ENCODE results near the gene PRMT1. TPM values are rescaled to one million over a fixed set of nuclear protein-coding genes. Genes with fewer than 3 reads are reported as not detected.

Gene PRMT1
- total and polyA plus RNA-seq, 2 of the 13 experiments (the other 11 are each of a cell fraction or from before 2014, with no cell fraction given): 324 to 374 TPM

GRCh38 chr19:49664171-49665035, 12.7 kb upstream of the PRMT1 start (continued):
- TF ChIP-seq ZXDC (CRISPR knock-in tag; IDR thresholded peaks at IDR 0.05) (no peak), DNMT3B (CRISPR knock-in tag; conservative IDR thresholded peaks at IDR 0.05) (no peak), ZNF484 (CRISPR knock-in tag; IDR thresholded peaks at IDR 0.05; ENCODE audit: borderline replicate concordance, low read depth) (no peak), CREB3 (CRISPR knock-in tag; IDR thresholded peaks at IDR 0.05) (no peak), ZNF205 (CRISPR knock-in tag; IDR thresholded peaks at IDR 0.05) (no peak), ZC3H13 (CRISPR knock-in tag; IDR thresholded peaks at IDR 0.05) (peak; percentile 68), ZNF329 (CRISPR knock-in tag; IDR thresholded peaks at IDR 0.05; ENCODE audit: low read depth) (no peak), ZNF546 (CRISPR knock-in tag; conservative IDR thresholded peaks at IDR 0.05) (no peak), MED13 (CRISPR knock-in tag; IDR thresholded peaks at IDR 0.05) (no peak; the same call in 1 of the 2 replicates), NFYB (CRISPR knock-in tag; IDR thresholded peaks at IDR 0.05) (no peak), HNRNPK (IDR thresholded peaks at IDR 0.05; ENCODE audit: low read depth, low read length, poor library complexity, severe bottlenecking) (peak; percentile 36), SP1 (IDR thresholded peaks at IDR 0.05) (no peak), SP1 (CRISPR knock-in tag; IDR thresholded peaks at IDR 0.05) (peak; percentile 61), PHF21A (CRISPR knock-in tag; IDR thresholded peaks at IDR 0.05) (no peak), ZNF570 (CRISPR knock-in tag; IDR thresholded peaks at IDR 0.05; ENCODE audit: borderline replicate concordance) (no peak), NFIC (IDR thresholded peaks at IDR 0.05; ENCODE audit: low read length) (no peak)
- TF ChIP-seq, protein P1, sequence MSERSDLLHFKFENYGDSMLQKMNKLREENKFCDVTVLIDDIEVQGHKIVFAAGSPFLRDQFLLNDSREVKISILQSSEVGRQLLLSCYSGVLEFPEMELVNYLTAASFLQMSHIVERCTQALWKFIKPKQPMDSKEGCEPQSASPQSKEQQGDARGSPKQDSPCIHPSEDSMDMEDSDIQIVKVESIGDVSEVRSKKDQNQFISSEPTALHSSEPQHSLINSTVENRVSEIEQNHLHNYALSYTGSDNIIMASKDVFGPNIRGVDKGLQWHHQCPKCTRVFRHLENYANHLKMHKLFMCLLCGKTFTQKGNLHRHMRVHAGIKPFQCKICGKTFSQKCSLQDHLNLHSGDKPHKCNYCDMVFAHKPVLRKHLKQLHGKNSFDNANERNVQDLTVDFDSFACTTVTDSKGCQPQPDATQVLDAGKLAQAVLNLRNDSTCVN (CRISPR knock-in tag; IDR thresholded peaks at IDR 0.05; ENCODE audit: borderline replicate concordance): 0 out of 2 replicates have a peak, but pooled peaks have one; percentile 48
- TF ChIP-seq, protein P2, sequence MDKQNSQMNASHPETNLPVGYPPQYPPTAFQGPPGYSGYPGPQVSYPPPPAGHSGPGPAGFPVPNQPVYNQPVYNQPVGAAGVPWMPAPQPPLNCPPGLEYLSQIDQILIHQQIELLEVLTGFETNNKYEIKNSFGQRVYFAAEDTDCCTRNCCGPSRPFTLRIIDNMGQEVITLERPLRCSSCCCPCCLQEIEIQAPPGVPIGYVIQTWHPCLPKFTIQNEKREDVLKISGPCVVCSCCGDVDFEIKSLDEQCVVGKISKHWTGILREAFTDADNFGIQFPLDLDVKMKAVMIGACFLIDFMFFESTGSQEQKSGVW (CRISPR knock-in tag; IDR thresholded peaks at IDR 0.05; ENCODE audit: borderline replicate concordance): no peak
- TF ChIP-seq, protein P3, sequence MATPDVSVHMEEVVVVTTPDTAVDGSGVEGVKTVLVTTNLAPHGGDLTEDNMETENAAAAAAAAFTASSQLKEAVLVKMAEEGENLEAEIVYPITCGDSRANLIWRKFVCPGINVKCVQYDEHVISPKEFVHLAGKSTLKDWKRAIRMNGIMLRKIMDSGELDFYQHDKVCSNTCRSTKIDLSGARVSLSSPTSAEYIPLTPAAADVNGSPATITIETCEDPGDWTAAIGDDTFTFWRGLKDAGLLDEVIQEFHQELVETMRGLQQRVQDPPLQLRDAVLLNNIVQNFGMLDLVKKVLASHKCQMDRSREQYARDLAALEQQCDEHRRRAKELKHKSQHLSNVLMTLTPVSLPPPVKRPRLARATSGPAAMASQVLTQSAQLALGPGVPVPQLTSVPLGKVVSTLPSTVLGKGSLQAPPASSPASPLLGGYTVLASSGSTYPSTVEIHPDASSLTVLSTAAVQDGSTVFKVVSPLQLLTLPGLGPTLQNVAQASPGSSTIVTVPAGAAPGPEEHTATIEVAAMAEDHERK (CRISPR knock-in tag; IDR thresholded peaks at IDR 0.05; ENCODE audit: low read depth): no peak
- TF ChIP-seq, protein P4, sequence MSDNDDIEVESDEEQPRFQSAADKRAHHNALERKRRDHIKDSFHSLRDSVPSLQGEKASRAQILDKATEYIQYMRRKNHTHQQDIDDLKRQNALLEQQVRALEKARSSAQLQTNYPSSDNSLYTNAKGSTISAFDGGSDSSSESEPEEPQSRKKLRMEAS (IDR thresholded peaks at IDR 0.05): no peak; the same call in 1 of the 2 replicates
- TF ChIP-seq, protein P5, sequence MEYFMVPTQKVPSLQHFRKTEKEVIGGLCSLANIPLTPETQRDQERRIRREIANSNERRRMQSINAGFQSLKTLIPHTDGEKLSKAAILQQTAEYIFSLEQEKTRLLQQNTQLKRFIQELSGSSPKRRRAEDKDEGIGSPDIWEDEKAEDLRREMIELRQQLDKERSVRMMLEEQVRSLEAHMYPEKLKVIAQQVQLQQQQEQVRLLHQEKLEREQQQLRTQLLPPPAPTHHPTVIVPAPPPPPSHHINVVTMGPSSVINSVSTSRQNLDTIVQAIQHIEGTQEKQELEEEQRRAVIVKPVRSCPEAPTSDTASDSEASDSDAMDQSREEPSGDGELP (IDR thresholded peaks at IDR 0.05; ENCODE audit: borderline replicate concordance, low read depth): peak; percentile 29; the same call in 1 of the 2 replicates

All from HepG2 (cell line).